GM12892 (cell line): ENCODE measurements around the gene ABHD2.

Experiments used
- POLR2A ChIP-seq: IDR thresholded peaks from 2 replicates; pipeline ENCODE4 v1.6.1; 2011; ENCODE audit warnings: low read depth, low read length, control low read depth
- POLR2AphosphoS5 ChIP-seq: IDR thresholded peaks from 2 replicates; pipeline ENCODE4 v1.6.1; 2011; ENCODE audit warnings: low read depth, low read length, control low read depth
- TAF1 ChIP-seq: IDR thresholded peaks from 2 replicates; pipeline ENCODE4 v1.6.1; 2011; ENCODE audit warnings: low read depth, mild to moderate bottlenecking, control low read depth, low read length, borderline replicate concordance

- TF ChIP-seq POLR2A (no peak), POLR2AphosphoS5 (no peak), TAF1 (no peak)
These were observed 49.1 kb upstream of the ABHD2 start for GRCh38 chr15:89039142-89039541.
